ENCODE measurements around the gene DICER1.

DICER1 gene

DNA sequence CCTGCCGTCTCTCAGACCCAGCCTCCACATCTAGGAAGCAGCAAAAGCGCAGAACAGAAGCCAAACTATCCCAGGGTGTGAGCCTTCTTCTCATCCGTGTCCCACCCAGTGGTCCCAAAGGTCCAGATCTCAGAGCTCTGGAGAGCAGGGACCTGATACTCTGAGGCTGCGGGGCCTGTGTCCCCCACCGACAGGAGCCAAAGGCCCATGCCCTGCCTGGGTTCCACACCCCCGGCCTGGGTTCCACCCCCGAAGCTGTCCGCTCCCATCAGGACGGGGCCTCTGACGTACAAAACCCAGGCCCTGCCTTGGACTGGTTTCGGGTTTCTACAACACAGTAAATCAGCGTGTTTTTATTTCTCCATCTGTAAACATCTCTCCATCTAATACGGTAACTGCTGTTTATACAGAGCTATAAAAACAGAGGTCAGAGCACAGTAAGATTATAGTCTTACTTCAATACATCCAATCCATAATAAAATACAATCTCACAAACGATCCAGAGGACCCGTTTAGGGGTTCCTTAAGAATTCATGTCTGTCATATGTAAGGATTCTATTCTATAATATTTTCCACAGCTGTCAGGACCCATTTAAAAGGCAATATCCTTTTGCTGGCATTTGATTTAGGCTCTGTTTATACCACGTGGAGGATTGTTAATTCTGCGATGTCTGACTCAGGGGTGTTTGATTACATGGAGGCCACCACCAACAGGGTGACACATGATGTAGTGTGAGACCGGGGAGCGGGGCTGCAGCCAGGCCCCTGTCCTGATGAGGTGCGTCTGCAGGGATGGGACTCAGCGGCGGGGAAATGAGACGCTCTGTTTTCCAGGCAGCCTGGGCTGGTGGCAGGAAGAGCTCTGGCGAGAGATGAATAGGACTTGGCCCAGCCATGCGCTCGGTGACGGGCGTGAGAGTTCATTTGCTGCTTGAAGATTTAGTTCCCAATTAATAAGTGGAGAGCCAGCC is 110.3 kb downstream of the DICER1 start:
- Histone ChIP-seq H3K9me3 (no peaks in the 10 kb centered on the region), H3K4me1 (ENCODE audit: control insufficient read depth in 1 of 2, insufficient read depth in 1 of 2, low read depth in 1 of 2, low read length in 1 of 2) (no peaks in the 10 kb centered on the region), H3K27ac (no peak overlapping the region), H3K27me3 (peaks cover 28% of the 10 kb centered on the region), H3K4me3 (ENCODE audit: low read depth in 1 of 2, low read length in 1 of 2) (no peak overlapping the region), H3K36me3 (no peaks in the 10 kb centered on the region)
- TF ChIP-seq, protein P1, sequence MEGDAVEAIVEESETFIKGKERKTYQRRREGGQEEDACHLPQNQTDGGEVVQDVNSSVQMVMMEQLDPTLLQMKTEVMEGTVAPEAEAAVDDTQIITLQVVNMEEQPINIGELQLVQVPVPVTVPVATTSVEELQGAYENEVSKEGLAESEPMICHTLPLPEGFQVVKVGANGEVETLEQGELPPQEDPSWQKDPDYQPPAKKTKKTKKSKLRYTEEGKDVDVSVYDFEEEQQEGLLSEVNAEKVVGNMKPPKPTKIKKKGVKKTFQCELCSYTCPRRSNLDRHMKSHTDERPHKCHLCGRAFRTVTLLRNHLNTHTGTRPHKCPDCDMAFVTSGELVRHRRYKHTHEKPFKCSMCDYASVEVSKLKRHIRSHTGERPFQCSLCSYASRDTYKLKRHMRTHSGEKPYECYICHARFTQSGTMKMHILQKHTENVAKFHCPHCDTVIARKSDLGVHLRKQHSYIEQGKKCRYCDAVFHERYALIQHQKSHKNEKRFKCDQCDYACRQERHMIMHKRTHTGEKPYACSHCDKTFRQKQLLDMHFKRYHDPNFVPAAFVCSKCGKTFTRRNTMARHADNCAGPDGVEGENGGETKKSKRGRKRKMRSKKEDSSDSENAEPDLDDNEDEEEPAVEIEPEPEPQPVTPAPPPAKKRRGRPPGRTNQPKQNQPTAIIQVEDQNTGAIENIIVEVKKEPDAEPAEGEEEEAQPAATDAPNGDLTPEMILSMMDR (IDR thresholded peaks at IDR 0.05), result no peak

DNA sequence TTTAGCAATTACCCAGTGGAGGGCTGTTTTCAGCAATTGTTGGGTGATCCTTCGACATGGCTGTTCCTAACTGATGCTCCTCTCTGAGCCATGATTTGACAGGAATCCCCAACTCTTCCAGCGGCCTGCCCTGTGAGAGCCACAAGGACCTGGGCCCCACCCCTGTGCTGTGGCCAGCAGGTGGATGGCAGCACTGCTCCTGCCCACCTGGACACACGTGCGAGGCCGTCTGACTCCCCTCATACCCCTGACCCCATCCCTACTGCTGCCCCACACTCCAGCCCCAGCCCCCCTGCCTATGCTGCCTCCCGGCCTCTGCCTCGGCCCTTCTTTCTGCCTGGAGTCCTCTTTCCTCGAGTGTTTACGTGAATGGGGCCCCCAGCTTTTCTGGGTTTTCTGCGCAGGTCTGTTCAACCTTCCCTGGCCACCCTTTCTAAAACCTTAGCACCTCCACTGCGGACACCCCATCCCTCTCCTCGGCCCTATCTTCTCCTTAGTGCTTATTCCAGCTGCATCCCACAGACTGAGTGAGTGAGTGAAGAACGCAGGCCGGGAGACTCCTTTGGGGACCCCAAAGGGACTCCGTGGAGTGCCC is 111.4 kb downstream of the DICER1 start:
- H3K27ac ChIP-seq, result no peak overlapping the region
- TF ChIP-seq, protein P1 (IDR thresholded peaks at IDR 0.05), result no peak

DNA sequence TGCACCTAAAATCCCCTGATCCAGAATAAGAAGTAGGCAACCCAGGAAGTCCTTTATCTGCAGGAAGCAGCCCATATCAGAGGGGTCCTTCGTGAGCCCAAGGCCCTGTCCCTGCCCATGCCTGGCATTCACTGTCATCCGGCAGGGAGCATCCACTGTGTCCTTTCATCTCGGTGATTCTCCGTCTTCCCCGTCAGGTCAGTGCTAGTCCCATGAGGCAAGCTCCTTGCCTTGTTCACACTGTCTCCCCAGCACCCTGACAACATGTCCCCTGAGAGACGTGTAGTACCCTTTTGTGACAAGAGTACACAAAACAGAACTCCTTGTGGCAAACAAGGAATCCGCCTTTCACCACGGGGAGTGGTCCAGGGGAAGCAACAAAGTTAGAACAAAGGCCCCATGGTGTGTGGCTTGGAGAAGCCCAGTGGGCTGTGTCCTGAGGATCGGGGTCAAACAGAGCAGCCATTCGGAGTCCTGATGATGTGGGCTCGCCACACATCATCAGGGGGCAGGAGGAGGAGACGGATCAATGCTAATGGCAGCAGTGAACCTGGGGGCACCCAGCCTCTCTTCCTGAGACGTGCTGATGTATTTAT is 112.1 kb downstream of the DICER1 start:
- no peaks in the 10 kb centered on the region for H3K36me3 ChIP-seq
- no peak overlapping the region for H3K4me3 ChIP-seq (ENCODE audit: low read depth in 1 of 2, low read length in 1 of 2)
- H3K9me3 ChIP-seq, result no peaks in the 10 kb centered on the region
- H3K4me1 ChIP-seq (ENCODE audit: control insufficient read depth in 1 of 2, insufficient read depth in 1 of 2, low read depth in 1 of 2, low read length in 1 of 2), result no peaks in the 10 kb centered on the region
- peaks cover 28% of the 10 kb centered on the region for H3K27me3 ChIP-seq
- no peak overlapping the region for H3K27ac ChIP-seq
- TF ChIP-seq, protein P1 (IDR thresholded peaks at IDR 0.05), result no peak

More for the DNA sequence above, 111.4 kb downstream of the DICER1 start:
- peaks cover 28% of the 10 kb centered on the region for H3K27me3 ChIP-seq
- no peaks in the 10 kb centered on the region for H3K36me3 ChIP-seq
- no peaks in the 10 kb centered on the region for H3K4me1 ChIP-seq (ENCODE audit: control insufficient read depth in 1 of 2, insufficient read depth in 1 of 2, low read depth in 1 of 2, low read length in 1 of 2)
- no peaks in the 10 kb centered on the region for H3K9me3 ChIP-seq
- H3K4me3 ChIP-seq (ENCODE audit: low read depth in 1 of 2, low read length in 1 of 2), result no peak overlapping the region

DNA sequence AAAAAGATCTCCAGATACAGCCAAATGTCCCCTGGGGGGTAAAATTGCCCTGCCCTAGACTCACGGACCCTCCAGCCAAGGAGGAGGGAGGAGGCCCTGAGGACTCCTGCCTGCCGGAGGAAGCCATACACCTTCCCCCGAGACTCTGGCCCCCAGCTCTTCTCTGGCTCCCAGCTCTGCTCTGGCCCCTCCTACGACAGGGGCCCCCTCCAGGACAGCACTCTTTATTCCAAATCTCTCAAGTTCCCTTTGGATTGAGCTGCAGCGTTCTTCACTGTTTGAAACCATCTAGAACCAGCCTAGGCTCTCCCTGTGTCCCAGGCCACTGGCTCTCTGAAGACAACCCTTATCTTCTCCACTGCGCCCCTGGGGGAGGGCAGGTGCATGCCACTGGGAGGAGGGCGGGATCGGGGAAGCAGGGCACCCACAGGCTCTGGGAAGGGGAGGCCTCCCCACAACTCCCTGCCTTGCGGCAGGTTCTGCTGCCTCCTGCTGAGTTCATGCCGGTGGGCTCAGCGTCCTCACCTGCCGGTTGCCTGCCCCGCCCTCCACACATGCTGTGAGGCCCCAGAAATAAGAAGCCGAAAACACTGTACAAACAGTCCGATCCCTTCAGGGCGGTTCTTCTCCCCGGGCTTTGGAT is 112.7 kb downstream of the DICER1 start:
- peaks cover 28% of the 10 kb centered on the region for H3K27me3 ChIP-seq
- TF ChIP-seq, protein P1 (IDR thresholded peaks at IDR 0.05), result no peak
- H3K27ac ChIP-seq, result no peak overlapping the region
- no peaks in the 10 kb centered on the region for H3K36me3 ChIP-seq
- no peaks in the 10 kb centered on the region for H3K9me3 ChIP-seq
- no peak overlapping the region for H3K4me3 ChIP-seq (ENCODE audit: low read depth in 1 of 2, low read length in 1 of 2)
- H3K4me1 ChIP-seq (ENCODE audit: control insufficient read depth in 1 of 2, insufficient read depth in 1 of 2, low read depth in 1 of 2, low read length in 1 of 2), result no peaks in the 10 kb centered on the region

DNA sequence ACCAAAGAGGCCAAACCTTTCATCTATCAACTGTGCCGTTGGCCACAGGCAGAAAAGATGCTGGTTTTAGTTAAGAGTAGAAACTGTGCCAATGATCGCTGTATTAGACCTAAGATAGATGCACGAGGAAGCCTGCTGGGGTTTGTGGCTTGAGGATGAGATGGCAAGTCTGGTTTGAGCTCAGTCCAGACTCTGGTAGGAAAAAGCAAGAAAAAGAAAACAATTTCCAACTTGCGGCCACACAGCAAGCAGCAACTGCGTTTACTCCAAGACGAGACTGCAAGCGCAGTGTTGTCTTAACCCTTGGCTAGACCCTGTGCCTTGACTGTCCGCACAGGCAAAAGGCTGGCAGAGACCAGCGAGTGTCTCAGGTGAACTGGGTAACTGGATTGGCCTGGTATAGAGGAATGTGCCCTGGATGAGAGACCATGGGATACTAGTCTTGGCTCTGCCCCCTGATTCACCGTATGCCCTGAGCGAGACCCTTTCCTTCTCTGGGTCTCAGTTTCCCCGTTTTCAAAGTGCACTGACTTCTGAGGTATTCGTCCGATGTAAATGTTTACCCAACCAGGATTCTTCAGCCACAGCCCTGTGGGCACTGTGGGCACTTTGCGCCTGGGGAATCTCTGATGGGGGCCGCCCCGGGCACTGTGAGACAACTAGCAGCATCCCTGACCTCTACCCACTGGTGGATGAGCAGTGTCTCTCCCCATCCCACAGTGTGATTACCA is 113.4 kb downstream of the DICER1 start:
- Histone ChIP-seq H3K27me3 (peaks cover 28% of the 10 kb centered on the region), H3K4me1 (ENCODE audit: control insufficient read depth in 1 of 2, insufficient read depth in 1 of 2, low read depth in 1 of 2, low read length in 1 of 2) (no peaks in the 10 kb centered on the region), H3K36me3 (no peaks in the 10 kb centered on the region), H3K9me3 (no peaks in the 10 kb centered on the region), H3K4me3 (ENCODE audit: low read depth in 1 of 2, low read length in 1 of 2) (no peak overlapping the region), H3K27ac (no peak overlapping the region)
- TF ChIP-seq, protein P1 (IDR thresholded peaks at IDR 0.05), result no peak

Measured in neutrophil (primary cell).